K562 (cell line): ENCODE measurements around the gene RCOR3. TPM values are rescaled to one million over a fixed set of nuclear protein-coding genes. Genes with fewer than 3 reads are reported as not detected.
"Not testable (repeated sequence)": the region's sequence is repeated elsewhere in the genome, so short reads cannot be mapped to it uniquely, and the experiment has no call there.

Source experiments
- ATF1 ChIP-seq, 2 experiments: fragments of 450-650 bp in 1 of 2; IDR thresholded peaks; 2 replicates each; pipeline ENCODE4 v1.6.1; 2016; ENCODE audit warnings: missing compliant biosample characterization in 1 of 2, missing genetic modification characterization in 1 of 2
- DIDO1 ChIP-seq: fragments of 450-650 bp; IDR thresholded peaks from 2 replicates; pipeline ENCODE4 v1.6.1; 2016; ENCODE audit warnings: low read depth, missing biosample characterization, missing genetic modification characterization
- E2F3 ChIP-seq: fragments of 250-450 bp; sonication (Bioruptor Pico); IDR thresholded peaks from 2 replicates; pipeline ENCODE4 v1.4.0; 2020; ENCODE audit warnings: mild to moderate bottlenecking
- EP400 ChIP-seq: fragments of 450-650 bp; IDR thresholded peaks from 2 replicates; pipeline ENCODE4 v1.6.1; 2017; ENCODE audit warnings: antibody characterized with exemption, mild to moderate bottlenecking, moderate library complexity
- HOXB6 ChIP-seq: fragments of 250-450 bp; sonication (Bioruptor Pico); IDR thresholded peaks from 2 replicates; pipeline ENCODE4 v1.5.1; 2022; ENCODE audit warnings: mild to moderate bottlenecking, borderline replicate concordance
- IFI16 ChIP-seq: fragments of 250-450 bp; sonication (Bioruptor Pico); IDR thresholded peaks from 2 replicates; pipeline ENCODE4 v2.1.2; 2022; ENCODE audit warnings: mild to moderate bottlenecking, inconsistent platforms
- MAZ ChIP-seq, 2 experiments: fragments of 450-650 bp in 1 of 2; sonication (generic) in 1 of 2; formaldehyde crosslinking; IDR thresholded peaks in 1 of 2; conservative IDR thresholded peaks in 1 of 2; 2 replicates each; pipeline versions ENCODE4 v1.4.0 to v1.5.0; 2020; ENCODE audit warnings: mild to moderate bottlenecking in 1 of 2, missing genetic modification reagents in 1 of 2
- MBD2 ChIP-seq: sonication (generic); IDR thresholded peaks from 2 replicates; pipeline ENCODE4 v1.6.1; 2016; ENCODE audit warnings: low read depth, borderline replicate concordance
- MTA2 ChIP-seq: fragments of 450-650 bp; IDR thresholded peaks from 2 replicates; pipeline ENCODE4 v1.6.1; 2016; ENCODE audit warnings: low read depth
- NCOR1 ChIP-seq: fragments of 450-650 bp; IDR thresholded peaks from 2 replicates; pipeline ENCODE4 v1.6.1; 2016; ENCODE audit warnings: mild to moderate bottlenecking, moderate library complexity
- NFIC ChIP-seq: fragments of 450-650 bp; IDR thresholded peaks from 2 replicates; pipeline ENCODE4 v1.6.1; 2017; ENCODE audit warnings: mild to moderate bottlenecking, inconsistent platforms
- SMAD4 ChIP-seq: fragments of 250-450 bp; sonication (Bioruptor Pico); conservative IDR thresholded peaks from 2 replicates; pipeline ENCODE4 v1.8.0; 2021; ENCODE audit warnings: inconsistent platforms, mild to moderate bottlenecking, moderate library complexity
- THRB ChIP-seq: fragments of 450-650 bp; formaldehyde crosslinking; conservative IDR thresholded peaks from 2 replicates; pipeline ENCODE4 v1.4.0; 2022; ENCODE audit warnings: mild to moderate bottlenecking, missing genetic modification characterization
- ZBTB9 ChIP-seq: fragments of 450-650 bp; formaldehyde crosslinking; IDR thresholded peaks from 2 replicates; pipeline ENCODE4 v1.4.0; 2020; ENCODE audit warnings: mild to moderate bottlenecking, moderate library complexity
- ZNF274 ChIP-seq: IDR thresholded peaks from 2 replicates; pipeline ENCODE4 v1.6.1; 2011; ENCODE audit warnings: low read depth, mild to moderate bottlenecking, low read length, moderate library complexity, borderline replicate concordance
- ZNF347 ChIP-seq: fragments of 450-650 bp; formaldehyde crosslinking; IDR thresholded peaks from 2 replicates; pipeline ENCODE4 v1.4.0; 2020; ENCODE audit warnings: low read depth, mild to moderate bottlenecking, moderate library complexity
- ZNF707 ChIP-seq: fragments of 250-450 bp; sonication (Bioruptor Pico); conservative IDR thresholded peaks from 2 replicates; pipeline ENCODE4 v1.8.0; 2022; ENCODE audit warnings: inconsistent platforms, mild to moderate bottlenecking, moderate library complexity
- polyA plus RNA-seq, 8 experiments: library from polyadenylated mRNA; depleted of rRNA in 4 of 8; stranded (reverse) in 5 of 8; unstranded in 3 of 8; fragments of >200 nt; fragmentation: Nextera tagmentation in 2 of 8; fragmentation: Illumina TruSeq in 1 of 8; extraction: Ambion mirVana in 2 of 8; extraction: Trizol in 1 of 8; gene quantifications; 2 replicates each; pipeline versions ENCODE4 v1.2.1 to v1.2.3, GENCODE V29; 2011 to 2014; ENCODE audit warnings: inconsistent platforms in 1 of 8, missing spikeins in 1 of 8
- total RNA-seq, 7 experiments: library from RNA; depleted of rRNA in 6 of 7; stranded (reverse); fragments of >200 nt in 6 of 7; fragmentation: Illumina TruSeq in 2 of 7; extraction: Trizol in 2 of 7; gene quantifications; 2 replicates each; pipeline versions ENCODE4 v1.2.1 to v1.2.3, GENCODE V29; 2011 to 2021; ENCODE audit warnings: low replicate concordance in 1 of 7
- TF ChIP-seq, protein P1 (sequence below): fragments of 250-450 bp; sonication (Bioruptor Pico); IDR thresholded peaks from 2 replicates; pipeline ENCODE4 v1.4.0; 2020; ENCODE audit warnings: mild to moderate bottlenecking, moderate library complexity
- TF ChIP-seq, protein P2 (sequence below): sonication (generic); formaldehyde crosslinking; IDR thresholded peaks from 2 replicates; pipeline ENCODE4 v1.8.1; 2023; ENCODE audit warnings: mild to moderate bottlenecking, missing genetic modification reagents

The RCOR3 gene
- total and polyA plus RNA-seq, 9 of the 15 experiments (the other 6 are each of a cell fraction or from before 2014, with no cell fraction given) = 9.7 to 42.7 (median 29.5) TPM

DNA sequence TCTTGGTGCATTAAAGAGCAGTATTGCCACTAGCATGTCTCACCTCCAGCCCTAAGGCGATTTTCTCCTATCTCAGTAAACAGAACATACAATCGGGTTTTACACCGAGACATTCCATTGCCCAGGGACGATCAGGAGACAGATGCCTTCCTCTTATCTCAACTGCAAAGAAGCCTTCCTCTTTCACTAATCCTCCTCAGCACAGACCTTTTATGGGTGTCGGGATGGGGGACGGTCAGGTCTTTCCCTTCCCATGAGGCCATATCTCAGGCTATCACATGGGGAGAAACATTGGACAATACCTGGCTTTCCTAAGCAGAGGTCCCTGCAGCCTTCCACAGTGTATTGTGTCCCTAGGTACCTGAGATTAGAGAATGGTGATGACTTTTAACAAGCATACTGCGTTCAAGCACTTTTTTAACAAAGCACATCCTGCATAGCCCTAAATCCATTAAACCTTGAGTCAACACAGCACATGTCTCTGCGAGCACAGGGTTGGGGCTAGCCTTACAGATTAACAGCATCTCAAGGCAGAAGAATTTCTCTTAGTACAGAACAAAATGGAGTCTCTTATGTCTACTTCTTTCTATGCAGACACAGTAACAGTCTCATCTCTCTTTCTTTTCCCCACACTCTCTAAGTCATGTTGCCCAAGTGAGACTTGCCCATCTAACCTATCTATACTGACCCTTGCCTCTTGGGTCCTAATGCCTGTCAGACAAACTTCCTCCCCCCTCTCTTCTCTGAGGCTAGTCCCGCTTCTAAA is 36.5 kb upstream of the RCOR3 start (continued):
- TF ChIP-seq, protein P1, sequence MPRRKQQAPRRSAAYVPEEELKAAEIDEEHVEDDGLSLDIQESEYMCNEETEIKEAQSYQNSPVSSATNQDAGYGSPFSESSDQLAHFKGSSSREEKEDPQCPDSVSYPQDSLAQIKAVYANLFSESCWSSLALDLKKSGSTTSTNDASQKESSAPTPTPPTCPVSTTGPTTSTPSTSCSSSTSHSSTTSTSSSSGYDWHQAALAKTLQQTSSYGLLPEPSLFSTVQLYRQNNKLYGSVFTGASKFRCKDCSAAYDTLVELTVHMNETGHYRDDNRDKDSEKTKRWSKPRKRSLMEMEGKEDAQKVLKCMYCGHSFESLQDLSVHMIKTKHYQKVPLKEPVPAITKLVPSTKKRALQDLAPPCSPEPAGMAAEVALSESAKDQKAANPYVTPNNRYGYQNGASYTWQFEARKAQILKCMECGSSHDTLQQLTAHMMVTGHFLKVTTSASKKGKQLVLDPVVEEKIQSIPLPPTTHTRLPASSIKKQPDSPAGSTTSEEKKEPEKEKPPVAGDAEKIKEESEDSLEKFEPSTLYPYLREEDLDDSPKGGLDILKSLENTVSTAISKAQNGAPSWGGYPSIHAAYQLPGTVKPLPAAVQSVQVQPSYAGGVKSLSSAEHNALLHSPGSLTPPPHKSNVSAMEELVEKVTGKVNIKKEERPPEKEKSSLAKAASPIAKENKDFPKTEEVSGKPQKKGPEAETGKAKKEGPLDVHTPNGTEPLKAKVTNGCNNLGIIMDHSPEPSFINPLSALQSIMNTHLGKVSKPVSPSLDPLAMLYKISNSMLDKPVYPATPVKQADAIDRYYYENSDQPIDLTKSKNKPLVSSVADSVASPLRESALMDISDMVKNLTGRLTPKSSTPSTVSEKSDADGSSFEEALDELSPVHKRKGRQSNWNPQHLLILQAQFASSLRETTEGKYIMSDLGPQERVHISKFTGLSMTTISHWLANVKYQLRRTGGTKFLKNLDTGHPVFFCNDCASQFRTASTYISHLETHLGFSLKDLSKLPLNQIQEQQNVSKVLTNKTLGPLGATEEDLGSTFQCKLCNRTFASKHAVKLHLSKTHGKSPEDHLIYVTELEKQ = peak; percentile 84
- TF ChIP-seq DIDO1 (tag) (peak; percentile 56), ATF1 (tag; IDR thresholded peaks at IDR 0.05) (peak; percentile 33; the same call in 1 of the 2 replicates), ZNF274 (peak; percentile 56; the same call in 1 of the 2 replicates), THRB (CRISPR knock-in tag) (0 out of 2 replicates have a peak, but pooled peaks have one; percentile 65), E2F3 (CRISPR knock-in tag) (peak; percentile 62; the same call in 1 of the 2 replicates), NFIC (peak; percentile 95), EP400 (peak; percentile 46; the same call in 1 of the 2 replicates), HOXB6 (0 out of 2 replicates have a peak, but pooled peaks have one; percentile 37), MTA2 (peak; percentile 97), IFI16 (CRISPR knock-in tag) (peak; percentile 83; the same call in 1 of the 2 replicates), MAZ (CRISPR knock-in tag; conservative IDR thresholded peaks at IDR 0.05 in 1 of 2, IDR thresholded peaks at IDR 0.05 in 1 of 2) (peak in 1 of 2 experiments; percentile 57; a peak in 1 of 4 replicates), ZNF347 (CRISPR knock-in tag) (0 out of 2 replicates have a peak, but pooled peaks have one; percentile 33), NCOR1 (peak; percentile 98), ZBTB9 (peak; percentile 89), MBD2 (peak; percentile 50; the same call in 1 of the 2 replicates), SMAD4 (CRISPR knock-in tag) (peak; percentile 94), ZNF707 (peak; percentile 59; the same call in 1 of the 2 replicates)
- not testable (repeated sequence) for TF ChIP-seq ATF1 (CRISPR knock-in tag; IDR thresholded peaks at IDR 0.05)
- TF ChIP-seq, protein P2, sequence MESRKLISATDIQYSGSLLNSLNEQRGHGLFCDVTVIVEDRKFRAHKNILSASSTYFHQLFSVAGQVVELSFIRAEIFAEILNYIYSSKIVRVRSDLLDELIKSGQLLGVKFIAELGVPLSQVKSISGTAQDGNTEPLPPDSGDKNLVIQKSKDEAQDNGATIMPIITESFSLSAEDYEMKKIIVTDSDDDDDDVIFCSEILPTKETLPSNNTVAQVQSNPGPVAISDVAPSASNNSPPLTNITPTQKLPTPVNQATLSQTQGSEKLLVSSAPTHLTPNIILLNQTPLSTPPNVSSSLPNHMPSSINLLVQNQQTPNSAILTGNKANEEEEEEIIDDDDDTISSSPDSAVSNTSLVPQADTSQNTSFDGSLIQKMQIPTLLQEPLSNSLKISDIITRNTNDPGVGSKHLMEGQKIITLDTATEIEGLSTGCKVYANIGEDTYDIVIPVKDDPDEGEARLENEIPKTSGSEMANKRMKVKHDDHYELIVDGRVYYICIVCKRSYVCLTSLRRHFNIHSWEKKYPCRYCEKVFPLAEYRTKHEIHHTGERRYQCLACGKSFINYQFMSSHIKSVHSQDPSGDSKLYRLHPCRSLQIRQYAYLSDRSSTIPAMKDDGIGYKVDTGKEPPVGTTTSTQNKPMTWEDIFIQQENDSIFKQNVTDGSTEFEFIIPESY = 0 out of 2 replicates have a peak, but pooled peaks have one; percentile 13
